ENCODE results near the gene RPS6KA4. TPM values are rescaled to one million over a fixed set of nuclear protein-coding genes. Genes with fewer than 3 reads are reported as not detected.

Gene RPS6KA4
- total RNA-seq, 1 donor = 35.8 TPM

DNA sequence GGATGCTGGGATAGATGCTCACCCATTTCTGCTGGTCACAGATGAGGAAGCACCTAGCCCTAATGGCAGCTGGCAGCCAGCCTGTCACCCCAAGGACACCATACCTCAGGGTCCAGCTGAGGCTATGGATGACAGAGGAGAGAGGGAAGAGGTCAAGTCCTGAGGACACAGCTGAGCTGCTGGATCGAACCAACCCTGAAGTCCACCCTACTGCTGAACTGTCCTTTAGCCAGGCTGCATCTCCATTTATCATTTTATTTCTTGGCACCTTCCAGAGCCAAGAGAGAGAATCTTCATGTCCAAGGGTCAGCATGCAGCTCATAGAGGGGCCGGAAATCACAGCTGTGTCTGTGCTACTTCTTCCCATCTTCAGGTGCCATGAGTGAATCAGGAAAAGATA is 30.9 kb downstream of the RPS6KA4 start:
- no peak overlapping the region for H3K4me3 ChIP-seq (ENCODE audit: low read depth, low read length)
- DNase-seq (ENCODE audit: low read depth) = no peak
- TF ChIP-seq CTCF (IDR thresholded peaks at IDR 0.05; ENCODE audit: insufficient read depth, low read depth, low read length) = no peak

- no peak for DNase-seq (ENCODE audit: low read depth)
- no peak for TF ChIP-seq CTCF (IDR thresholded peaks at IDR 0.05; ENCODE audit: insufficient read depth, low read depth, low read length)
- H3K4me3 ChIP-seq (ENCODE audit: low read depth, low read length) = no peak overlapping the region
Measured at GRCh38 chr11:64390558-64390957, 31.6 kb downstream of the RPS6KA4 start.

- no peak for DNase-seq (ENCODE audit: low read depth)
- TF ChIP-seq CTCF (IDR thresholded peaks at IDR 0.05; ENCODE audit: insufficient read depth, low read depth, low read length) = no peak
- H3K4me3 ChIP-seq (ENCODE audit: low read depth, low read length) = no peak overlapping the region
Measured at GRCh38 chr11:64391839-64392238, 32.9 kb downstream of the RPS6KA4 start.

GRCh38 chr11:64395545-64396078 is 36.6 kb downstream of the RPS6KA4 start:
- no peak for DNase-seq (ENCODE audit: low read depth)
- H3K4me3 ChIP-seq (ENCODE audit: low read depth, low read length) = no peak overlapping the region
- no peak for TF ChIP-seq CTCF (IDR thresholded peaks at IDR 0.05; ENCODE audit: insufficient read depth, low read depth, low read length)

DNA sequence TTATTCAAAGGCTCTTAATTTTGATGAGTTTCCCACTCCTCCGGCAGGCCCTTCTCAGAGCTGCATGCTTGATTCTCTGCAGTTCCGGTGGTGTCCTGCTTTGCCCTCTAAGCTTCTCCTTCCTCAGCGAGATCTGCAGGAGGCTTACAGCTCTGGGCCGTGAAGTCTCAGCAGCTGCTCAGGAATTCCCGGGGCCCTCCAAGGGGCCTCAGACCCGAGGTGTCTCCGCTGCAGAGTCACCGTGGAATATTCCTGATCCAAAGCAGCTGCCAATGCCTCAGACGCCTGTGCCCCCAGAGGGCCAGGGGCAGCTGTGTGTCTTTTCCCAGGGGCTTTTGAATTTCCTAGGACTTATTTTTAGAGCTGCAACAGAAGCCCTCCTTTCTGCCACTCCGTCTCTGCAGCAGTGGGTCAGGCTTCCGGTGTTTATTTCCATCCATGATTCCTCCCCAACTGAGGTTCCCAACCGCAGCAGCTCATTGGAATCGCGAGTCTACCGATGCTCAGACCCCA is 37.2 kb downstream of the RPS6KA4 start:
- peak; percentile 54 for DNase-seq (ENCODE audit: low read depth)
- H3K4me3 ChIP-seq (ENCODE audit: low read depth, low read length) = no peak overlapping the region
- no peak for TF ChIP-seq CTCF (IDR thresholded peaks at IDR 0.05; ENCODE audit: insufficient read depth, low read depth, low read length)

DNA sequence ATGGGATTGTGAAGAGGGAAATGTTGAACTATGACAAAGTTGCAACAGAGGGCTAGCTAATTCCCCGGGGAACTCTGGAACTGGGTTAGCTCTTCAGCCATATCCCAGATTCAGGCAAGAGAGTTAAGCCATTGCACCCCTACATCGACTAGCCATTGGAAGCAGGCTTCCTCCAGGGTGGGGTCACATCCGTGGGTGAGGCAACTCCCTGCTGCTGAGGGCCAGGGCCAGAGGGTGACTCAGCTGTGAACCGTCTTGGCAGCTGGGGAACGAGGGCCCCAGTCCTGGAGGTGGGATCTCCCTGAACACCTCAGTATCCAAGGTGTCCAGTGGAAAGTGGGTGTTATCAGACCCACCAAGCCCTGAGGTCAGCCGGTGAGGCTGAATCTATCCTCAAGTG is 41.1 kb downstream of the RPS6KA4 start:
- TF ChIP-seq CTCF (IDR thresholded peaks at IDR 0.05; ENCODE audit: insufficient read depth, low read depth, low read length) = no peak
- H3K4me3 ChIP-seq (ENCODE audit: low read depth, low read length) = no peak overlapping the region
- no peak for DNase-seq (ENCODE audit: low read depth)

GRCh38 chr11:64400667-64401066 is 41.7 kb downstream of the RPS6KA4 start:
- DNase-seq (ENCODE audit: low read depth) = no peak
- H3K4me3 ChIP-seq (ENCODE audit: low read depth, low read length) = no peak overlapping the region
- no peak for TF ChIP-seq CTCF (IDR thresholded peaks at IDR 0.05; ENCODE audit: insufficient read depth, low read depth, low read length)
